Measurements from ENCODE around the gene REPS1. TPM values are rescaled to one million over a fixed set of nuclear protein-coding genes. Genes with fewer than 3 reads are reported as not detected.

REPS1 gene
- total RNA-seq, 2 donors from 2014 or later, result 43.1 to 86.0 TPM

DNA sequence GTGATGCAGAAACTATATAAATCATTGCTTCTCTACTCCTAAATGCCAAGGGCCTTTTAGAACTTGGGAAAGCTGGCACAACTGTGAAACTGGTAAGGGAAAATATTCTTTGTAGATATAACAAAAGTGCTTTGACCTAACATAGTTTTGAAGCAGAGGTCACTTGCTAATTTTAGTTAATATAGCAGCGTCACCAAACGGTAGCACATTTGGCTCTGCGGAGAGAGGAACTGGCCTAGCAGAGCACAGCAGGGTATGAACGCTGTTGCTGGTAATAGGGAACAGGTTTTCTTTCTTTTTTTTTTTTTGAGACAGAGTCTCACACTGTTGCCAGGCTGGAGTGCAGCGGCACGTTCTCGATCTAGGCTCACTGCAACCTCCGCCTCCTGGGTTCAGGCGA lies 124.7 kb downstream of the REPS1 start:
- Histone ChIP-seq H3K4me1 (ENCODE audit: control insufficient read depth in 1 of 2, low read depth in 2 of 2) (peaks cover 3 to 13% of the 10 kb centered on the region in 2 donors), H3K27me3 (replicated peaks; ENCODE audit: insufficient read depth) (no peaks in the 10 kb centered on the region), H3K27ac (no peak overlapping the region), H3K4me3 (no peak overlapping the region), H3K36me3 (no peaks in the 10 kb centered on the region), H3K9me3 (no peaks in the 10 kb centered on the region)
- ATAC-seq (ENCODE audit: insufficient number of reproducible peaks, low FRiP score, low read depth), result no peak
- DNase-seq (ENCODE audit: low spot score), result no peak
- TF ChIP-seq, protein P1, sequence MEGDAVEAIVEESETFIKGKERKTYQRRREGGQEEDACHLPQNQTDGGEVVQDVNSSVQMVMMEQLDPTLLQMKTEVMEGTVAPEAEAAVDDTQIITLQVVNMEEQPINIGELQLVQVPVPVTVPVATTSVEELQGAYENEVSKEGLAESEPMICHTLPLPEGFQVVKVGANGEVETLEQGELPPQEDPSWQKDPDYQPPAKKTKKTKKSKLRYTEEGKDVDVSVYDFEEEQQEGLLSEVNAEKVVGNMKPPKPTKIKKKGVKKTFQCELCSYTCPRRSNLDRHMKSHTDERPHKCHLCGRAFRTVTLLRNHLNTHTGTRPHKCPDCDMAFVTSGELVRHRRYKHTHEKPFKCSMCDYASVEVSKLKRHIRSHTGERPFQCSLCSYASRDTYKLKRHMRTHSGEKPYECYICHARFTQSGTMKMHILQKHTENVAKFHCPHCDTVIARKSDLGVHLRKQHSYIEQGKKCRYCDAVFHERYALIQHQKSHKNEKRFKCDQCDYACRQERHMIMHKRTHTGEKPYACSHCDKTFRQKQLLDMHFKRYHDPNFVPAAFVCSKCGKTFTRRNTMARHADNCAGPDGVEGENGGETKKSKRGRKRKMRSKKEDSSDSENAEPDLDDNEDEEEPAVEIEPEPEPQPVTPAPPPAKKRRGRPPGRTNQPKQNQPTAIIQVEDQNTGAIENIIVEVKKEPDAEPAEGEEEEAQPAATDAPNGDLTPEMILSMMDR (IDR thresholded peaks at IDR 0.05), result no peak

- no peaks in the 10 kb centered on the region for H3K36me3 ChIP-seq
- H3K4me1 ChIP-seq (ENCODE audit: control insufficient read depth in 1 of 2, low read depth in 2 of 2), result peaks cover 0 to 13% of the 10 kb centered on the region in 2 donors
- no peaks in the 10 kb centered on the region for H3K9me3 ChIP-seq
- no peak for ATAC-seq (ENCODE audit: insufficient number of reproducible peaks, low FRiP score, low read depth)
- DNase-seq (ENCODE audit: low spot score), result no peak
- H3K27ac ChIP-seq, result no peak overlapping the region
- no peaks in the 10 kb centered on the region for H3K27me3 ChIP-seq (replicated peaks; ENCODE audit: insufficient read depth)
- no peak overlapping the region for H3K4me3 ChIP-seq
- TF ChIP-seq, protein P1 (IDR thresholded peaks at IDR 0.05), result no peak
These were observed 125.6 kb downstream of the REPS1 start for GRCh38 chr6:138862456-138862855.

DNA sequence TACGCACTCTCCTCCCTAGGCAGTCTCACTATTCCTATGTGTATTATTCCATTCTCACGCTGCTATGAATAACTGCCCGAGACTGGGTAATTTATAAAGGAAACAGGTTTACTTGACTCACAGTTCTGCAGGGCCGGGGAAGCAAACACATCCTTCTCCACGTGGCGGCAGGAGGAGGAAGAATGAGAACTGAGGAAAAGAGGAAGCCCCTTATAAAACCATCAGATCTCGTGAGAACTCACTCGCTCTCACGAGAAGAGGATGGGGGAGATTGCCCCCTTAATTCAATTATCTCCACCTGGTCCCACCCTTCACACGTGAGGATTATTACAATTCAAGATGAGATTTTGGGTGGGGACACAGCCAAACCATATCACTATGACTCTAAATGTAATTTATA lies 130.3 kb downstream of the REPS1 start:
- no peaks in the 10 kb centered on the region for H3K36me3 ChIP-seq
- no peak overlapping the region for H3K27ac ChIP-seq
- no peak for ATAC-seq (ENCODE audit: insufficient number of reproducible peaks, low FRiP score, low read depth)
- no peak for DNase-seq (ENCODE audit: low spot score)
- TF ChIP-seq, protein P1 (IDR thresholded peaks at IDR 0.05), result no peak
- peaks cover 0 to 5% of the 10 kb centered on the region in 2 donors for H3K4me1 ChIP-seq (ENCODE audit: control insufficient read depth in 1 of 2, low read depth in 2 of 2)
- no peaks in the 10 kb centered on the region for H3K9me3 ChIP-seq
- H3K27me3 ChIP-seq (replicated peaks; ENCODE audit: insufficient read depth), result no peaks in the 10 kb centered on the region
- no peak overlapping the region for H3K4me3 ChIP-seq

DNA sequence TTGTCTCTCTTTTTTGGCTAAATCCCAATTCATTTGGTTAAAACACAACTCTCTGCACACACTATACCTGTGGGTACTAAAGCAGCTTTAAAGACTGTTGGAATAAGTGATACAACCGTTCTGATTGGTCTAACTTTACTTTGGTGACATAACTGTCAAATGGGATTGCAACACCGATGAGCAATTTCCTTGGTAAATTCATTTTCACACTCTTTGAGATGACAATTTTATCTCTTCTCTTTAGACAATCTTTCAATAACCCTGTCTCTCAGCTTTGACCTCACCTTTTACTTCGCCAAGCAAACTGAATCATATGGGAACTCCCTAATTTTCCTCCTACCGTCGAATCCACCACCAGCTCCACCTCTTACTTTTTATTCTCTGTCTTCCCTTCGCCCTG lies 131.4 kb downstream of the REPS1 start:
- Histone ChIP-seq H3K27ac (no peak overlapping the region), H3K4me3 (no peak overlapping the region), H3K4me1 (ENCODE audit: control insufficient read depth in 1 of 2, low read depth in 2 of 2) (no peaks in the 10 kb centered on the region), H3K36me3 (no peaks in the 10 kb centered on the region), H3K9me3 (no peaks in the 10 kb centered on the region), H3K27me3 (replicated peaks; ENCODE audit: insufficient read depth) (no peaks in the 10 kb centered on the region)
- ATAC-seq (ENCODE audit: insufficient number of reproducible peaks, low FRiP score, low read depth) (no peak), DNase-seq (ENCODE audit: low spot score) (no peak)
- TF ChIP-seq, protein P1 (IDR thresholded peaks at IDR 0.05), result no peak

Other genes starting within 250 kb of the REPS1 start
- gene CCDC28A, start 214.5 kb downstream of the REPS1 start, total RNA-seq, result 10 to 100 TPM in 1 of 2 donors, 1 to 10 TPM in 1; 7.3 to 16.5 TPM
- gene ECT2L, start 192.2 kb downstream of the REPS1 start, total RNA-seq, result not detected
- gene ABRACL, start 40.5 kb upstream of the REPS1 start, total RNA-seq, result 10 to 100 TPM; 21.8 to 37.5 TPM
- gene HECA, start 146.8 kb upstream of the REPS1 start, total RNA-seq, result 10 to 100 TPM; 46.7 to 58.3 TPM